ENCODE data around the gene EIF4G3.
A peak's percentile ranks its signal among the peaks of the same experiment; 100 is the strongest.
"Not testable (repeated sequence)": the region's sequence is repeated elsewhere in the genome, so short reads cannot be mapped to it uniquely, and the experiment has no call there.

The EIF4G3 gene

DNA sequence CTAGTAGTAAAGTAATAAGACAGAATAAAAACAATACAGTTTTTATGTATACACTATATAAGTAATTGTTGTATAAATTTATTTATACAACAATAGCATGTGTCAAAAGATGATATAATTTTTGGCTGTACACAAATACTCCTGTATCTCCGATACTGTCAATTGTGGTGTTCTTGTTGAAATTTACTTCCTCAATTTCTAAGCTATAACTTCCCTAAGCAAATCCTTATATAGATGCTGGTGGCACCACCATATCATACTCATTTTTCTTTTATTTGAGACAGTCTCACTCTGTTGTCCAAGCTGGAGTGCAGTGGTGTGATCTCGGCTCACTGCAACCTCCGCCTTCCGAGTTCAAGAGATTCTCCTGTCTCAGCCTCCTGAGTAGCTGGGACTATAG lies 248.6 kb downstream of the EIF4G3 start:
- DNase-seq: no peak

DNA sequence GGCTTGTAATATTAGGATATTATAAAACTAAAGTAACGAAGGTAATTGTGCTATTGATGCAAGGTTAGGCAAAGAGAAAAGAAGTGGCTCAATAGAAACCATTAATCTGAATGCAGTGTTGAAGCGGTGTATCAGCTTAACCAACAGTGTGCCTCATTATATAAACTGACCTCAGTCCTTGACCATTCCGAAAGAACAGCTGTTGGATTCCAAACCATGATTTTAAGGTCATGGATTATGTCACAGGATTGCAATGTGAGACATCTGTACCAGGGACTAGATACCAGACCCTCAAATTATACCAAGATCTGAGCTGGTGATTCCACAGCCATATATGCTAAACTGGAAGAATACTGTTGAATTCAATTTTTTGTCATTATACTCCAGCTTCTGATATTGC lies 255.4 kb downstream of the EIF4G3 start:
- DNase-seq: no peak

GRCh38 chr1:20913242-20913641 lies 263.5 kb downstream of the EIF4G3 start:
- no peak for DNase-seq

DNA sequence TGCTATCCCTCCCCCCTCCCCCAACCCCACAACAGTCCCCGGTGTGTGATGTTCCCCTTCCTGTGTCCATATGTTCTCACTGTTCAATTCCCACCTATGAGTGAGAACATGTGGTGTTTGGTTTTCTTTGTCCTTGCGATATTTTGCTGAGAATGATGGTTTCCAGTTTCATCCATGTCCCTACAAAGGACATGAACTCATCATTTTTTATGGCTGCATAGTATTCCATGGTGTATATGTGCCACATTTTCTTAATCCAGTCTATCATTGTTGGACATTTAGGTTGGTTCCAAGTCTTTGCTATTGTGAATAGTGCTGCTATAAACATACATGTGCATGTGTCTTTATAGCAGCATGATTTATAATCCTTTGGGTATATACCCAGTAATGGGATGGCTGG lies 269.2 kb downstream of the EIF4G3 start:
- DNase-seq: not testable (repeated sequence)

- no peak for DNase-seq
These were observed 273.3 kb downstream of the EIF4G3 start for GRCh38 chr1:20903437-20903836.

DNA sequence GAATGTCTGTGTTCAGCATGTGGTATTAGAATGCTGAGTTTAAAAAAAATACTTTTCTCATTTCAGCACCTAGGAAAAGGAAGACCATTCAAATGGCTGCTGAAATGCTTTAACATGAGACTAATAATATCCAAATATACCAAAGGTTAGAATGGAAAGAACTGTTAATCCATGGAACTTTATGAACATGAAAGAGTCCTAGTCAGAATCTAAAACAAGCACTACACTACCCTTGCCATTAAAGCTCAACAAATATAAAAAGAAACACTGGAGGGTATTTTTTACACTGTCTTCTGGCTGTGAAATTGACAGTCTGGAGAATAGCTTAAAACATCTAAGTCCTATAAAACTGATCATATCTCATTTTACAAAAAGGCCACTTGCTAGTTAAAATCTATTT lies 276.6 kb downstream of the EIF4G3 start:
- DNase-seq: no peak

DNA sequence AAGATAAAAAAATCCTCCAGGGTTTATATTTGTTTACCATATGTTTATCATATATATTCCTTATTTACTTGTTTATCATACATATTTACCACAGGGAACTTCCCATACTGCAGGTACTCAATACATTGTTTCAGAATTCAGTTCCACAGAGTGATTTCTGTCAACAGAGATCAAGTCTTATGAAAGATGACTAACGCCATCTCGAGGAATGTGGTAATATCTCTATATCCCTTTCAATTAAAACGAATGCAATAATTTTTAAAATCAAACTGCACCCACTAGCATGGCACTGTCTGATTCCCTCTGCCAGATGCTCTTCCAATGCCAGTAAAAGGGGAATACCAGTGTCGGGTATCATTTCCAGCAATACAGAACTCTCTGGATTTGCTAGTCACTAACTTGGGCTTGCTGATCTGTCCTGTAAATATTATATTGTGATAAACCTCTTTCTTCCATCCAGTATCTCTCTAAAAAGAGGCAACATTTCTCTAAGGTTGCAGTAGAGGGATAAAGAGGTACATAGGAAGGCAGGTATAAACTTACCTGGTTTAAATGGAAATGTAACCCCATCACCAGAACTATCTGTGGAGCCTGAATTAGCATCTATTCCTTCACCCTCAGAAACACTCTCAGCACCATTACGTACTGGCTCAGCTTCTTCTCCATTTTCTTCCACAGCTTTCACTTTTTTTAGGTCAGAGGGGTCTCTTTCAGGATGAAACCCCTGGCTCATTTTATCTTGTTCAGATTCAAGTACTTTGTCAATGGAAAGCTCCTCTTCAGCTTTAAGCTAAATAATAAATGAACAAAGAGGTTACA lies 277.3 kb downstream of the EIF4G3 start:
- DNase-seq: no peak

- DNase-seq: peak; percentile 31
These were observed 279.9 kb downstream of the EIF4G3 start for GRCh38 chr1:20896826-20897225.

GRCh38 chr1:20893931-20894330 lies 282.8 kb downstream of the EIF4G3 start:
- DNase-seq: no peak

- no peak for DNase-seq
These were observed 285.6 kb downstream of the EIF4G3 start for GRCh38 chr1:20891091-20891490.

DNA sequence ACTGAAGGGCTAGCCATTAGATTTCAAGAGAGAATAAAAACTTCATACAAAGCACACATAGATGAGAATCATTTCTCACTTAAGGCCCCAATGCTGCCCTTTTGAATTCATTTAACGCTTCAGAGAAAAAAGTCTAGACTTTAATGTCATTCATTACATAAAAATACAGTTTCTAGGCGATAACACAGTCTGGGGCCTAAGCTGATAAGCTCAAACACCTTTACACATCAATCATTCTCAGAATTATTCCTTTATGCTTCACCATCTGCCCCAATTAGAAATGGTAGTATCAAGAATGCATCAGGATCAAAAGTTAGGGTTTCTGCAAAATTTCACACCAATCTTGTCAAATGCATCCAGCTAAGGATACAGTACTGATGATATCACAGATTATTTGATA lies 289.5 kb downstream of the EIF4G3 start:
- no peak for DNase-seq

- no peak for DNase-seq
These were observed 291.6 kb downstream of the EIF4G3 start for GRCh38 chr1:20885121-20885520.

DNA sequence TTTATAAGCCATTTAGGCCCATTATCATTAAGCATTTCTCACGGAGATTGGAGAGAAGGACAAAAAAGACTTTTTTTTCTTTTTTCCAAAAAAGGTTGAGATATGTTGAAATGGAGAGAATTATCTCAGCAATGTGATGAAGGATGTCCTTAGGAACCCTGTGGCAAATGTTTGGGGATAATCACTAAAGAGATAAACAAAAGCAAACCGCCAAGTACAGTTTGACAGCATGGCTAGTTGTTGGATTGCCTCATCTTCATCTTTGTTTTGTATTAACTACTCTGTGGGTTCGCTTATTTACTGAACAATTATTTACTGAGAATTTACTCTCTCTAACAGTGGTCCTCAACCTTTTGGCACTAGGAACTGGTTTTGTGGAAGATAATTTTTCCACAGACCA lies 292.2 kb downstream of the EIF4G3 start:
- no peak for DNase-seq

DNA sequence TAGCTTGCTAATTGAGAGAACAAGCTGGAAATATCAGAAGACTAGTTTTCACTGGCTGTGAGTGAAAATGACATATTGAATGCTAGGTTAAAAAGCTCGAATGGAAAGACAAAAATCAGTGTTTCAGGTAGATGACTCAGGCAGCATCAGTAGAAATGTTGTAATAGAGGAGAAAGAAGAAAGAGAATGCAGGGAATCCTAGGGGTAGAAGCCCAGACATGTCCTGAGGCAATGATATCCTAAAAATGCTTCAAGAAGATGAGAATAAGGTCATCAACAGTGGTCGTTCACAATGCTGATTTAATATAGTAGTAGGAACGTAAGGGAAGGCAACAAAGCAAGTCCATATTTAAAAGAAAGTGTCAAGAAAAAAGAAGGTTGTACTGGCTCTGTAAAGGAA lies 292.9 kb downstream of the EIF4G3 start:
- DNase-seq: no peak

DNA sequence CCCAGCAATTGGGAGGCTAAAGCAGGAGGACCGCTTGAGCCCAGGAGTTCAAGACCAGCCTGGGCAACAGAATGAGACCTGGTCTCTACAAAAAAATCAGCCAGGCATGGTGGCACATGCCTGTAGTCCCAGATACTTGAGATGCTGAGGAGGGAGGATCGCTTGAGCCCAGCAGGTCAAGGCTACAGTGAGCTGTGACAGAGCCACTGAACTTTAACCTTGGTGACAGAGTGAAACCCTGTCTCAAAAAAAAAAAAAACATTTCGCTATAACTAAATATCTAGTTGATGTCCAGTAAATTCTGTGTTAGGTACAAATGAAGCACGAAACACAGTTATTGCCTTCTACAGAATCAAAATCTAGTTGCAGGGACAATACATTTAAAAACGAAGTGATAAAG lies 293.9 kb downstream of the EIF4G3 start:
- no peak for DNase-seq

DNA sequence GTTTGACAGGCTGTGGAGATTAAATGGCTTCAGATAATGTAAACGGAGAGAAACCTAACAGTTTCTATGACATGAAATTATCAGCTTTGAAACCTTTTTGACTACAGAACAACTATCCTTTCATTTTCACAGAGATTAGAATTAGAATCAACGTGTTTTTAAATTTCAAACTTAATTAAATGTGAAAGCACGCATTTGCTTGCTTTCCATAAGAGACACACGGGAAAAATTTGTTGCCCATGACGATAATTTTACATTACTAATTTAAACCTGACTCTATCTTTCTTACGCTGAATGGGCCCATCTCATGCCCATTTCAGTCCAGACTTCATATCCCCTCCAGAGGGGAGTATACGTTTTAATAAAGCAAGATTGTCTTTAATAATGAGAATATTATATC lies 297.9 kb downstream of the EIF4G3 start:
- no peak for DNase-seq

- no peak for DNase-seq
These were observed 301.3 kb downstream of the EIF4G3 start for GRCh38 chr1:20875198-20875973.

DNA sequence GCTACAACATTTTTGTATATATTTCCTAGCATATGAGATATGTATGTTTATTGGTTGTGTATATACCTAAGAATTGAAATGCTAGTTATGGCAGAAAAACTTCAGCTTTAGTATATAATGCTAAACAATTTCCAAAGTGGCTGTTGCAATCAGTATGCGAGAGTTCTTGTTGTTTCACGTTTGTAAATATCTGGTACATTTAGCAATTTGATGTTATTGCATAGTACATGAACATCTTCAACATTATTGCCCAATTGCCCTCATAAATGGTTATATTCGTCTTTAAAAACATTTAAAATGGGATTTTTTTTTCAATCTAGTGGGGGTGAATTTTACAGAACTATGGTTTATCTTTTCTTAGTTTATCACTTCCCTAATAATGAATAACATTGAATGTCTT lies 303.4 kb downstream of the EIF4G3 start:
- no peak for DNase-seq

DNA sequence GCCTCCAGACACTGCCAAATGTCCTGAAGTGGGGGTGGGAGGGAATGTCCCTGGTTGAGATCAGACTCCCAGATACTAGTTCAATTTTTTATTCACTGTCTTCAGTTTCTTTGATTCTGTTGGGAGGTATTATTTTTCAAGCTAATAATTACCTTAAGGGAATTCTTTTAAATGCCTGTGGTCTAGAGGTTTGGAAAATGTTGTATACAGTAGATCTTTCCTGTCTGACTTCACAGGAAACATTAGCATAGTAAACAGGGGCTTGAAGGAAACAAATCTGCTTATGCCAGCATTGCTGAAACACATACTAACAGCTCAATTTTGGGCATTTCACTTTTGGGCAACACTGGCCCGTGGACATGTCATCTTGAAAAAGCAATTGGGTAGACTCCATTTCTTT lies 305.3 kb downstream of the EIF4G3 start:
- DNase-seq: no peak

GRCh38 chr1:20870718-20871117 lies 306.0 kb downstream of the EIF4G3 start:
- no peak for DNase-seq

DNA sequence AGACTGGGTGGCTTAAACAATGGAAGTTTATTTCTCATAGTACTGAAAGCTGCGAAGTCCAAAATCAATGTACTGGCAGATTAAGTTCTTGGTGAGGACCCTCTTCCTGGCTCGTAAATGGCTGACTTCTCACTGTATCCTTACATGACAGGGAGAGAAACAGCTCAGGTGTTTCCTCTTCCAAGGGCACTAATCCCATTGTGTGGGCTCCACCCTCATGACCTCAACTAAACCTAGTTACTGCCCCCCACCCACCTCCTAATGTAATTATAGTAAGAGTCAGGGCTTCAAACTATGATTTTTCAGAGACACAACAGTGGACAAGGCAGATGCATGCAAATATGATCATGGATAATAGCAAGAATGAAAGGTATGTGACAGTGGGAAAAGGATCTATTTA lies 308.4 kb downstream of the EIF4G3 start:
- DNase-seq: no peak

DNA sequence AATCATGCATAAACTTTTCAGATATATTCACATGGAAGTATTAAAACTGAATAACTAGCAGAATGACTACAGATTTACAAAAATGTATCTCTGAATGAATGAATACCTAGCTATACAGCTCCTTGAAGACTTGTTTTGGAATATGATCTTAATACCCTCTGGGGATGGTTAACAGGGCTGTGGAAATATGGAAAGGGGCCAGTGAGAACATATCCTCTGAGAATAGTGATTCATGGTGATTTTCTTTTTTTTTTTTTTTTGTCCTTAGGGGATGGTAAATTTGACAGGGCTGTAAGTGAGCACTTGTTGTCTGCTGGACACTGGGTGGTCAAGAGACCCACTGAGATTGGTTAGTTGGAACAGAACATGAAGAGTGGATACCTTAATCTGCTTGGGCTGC lies 308.9 kb downstream of the EIF4G3 start:
- DNase-seq: no peak

DNA sequence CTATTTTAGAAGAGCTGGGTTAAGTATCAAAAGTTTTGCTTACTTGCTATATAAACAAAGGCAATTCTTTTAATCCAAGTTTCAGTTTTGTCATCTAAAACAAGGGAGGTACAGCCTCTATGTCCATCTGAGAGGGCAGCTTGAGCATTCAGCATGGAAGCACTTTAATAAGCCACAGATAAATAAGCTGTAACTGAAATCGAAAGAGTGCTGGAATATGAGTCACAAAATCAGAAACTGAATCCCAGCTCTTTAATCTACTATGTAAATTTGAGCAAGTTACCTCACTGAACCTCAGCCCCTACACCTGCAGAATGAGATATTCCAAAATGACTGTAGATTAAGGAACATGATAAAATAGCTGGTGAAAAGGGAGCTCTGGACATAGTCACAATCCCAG lies 309.6 kb downstream of the EIF4G3 start:
- DNase-seq: no peak

- no peak for DNase-seq
These were observed 311.7 kb downstream of the EIF4G3 start for GRCh38 chr1:20865001-20865400.

DNA sequence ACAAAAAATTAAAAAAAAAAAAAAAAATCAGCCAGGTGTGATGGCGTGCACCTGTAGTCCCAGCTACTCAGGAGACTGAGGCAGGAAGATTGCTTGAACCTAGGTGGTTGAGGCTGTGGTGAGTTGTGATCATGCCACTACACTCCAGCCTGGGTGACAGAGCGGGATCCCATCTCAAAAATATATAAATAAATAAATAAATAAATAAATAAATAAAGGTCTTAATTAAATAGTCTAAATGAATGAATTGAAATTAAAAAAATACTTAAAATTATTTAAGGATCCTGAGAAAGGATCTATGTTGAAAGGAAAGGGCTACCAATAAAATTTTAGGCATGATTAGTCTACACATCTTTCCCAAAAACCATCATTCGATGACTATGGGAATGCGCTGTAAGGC lies 322.2 kb downstream of the EIF4G3 start:
- DNase-seq: no peak

All from NCI-H2029 treated with DMSO at 0.1 percent for 48 hours (cell line).